DND-41 (cell line): ENCODE data around the gene PASK.

Experiments used
- EZH2 ChIP-seq: IDR thresholded peaks from 3 replicates; pipeline ENCODE4 v1.6.1; 2012; ENCODE audit warnings: borderline replicate concordance, low read depth, mild to moderate bottlenecking, moderate library complexity, low read length, inconsistent platforms; ENCODE audit not compliant: severe bottlenecking
- TF ChIP-seq, protein P1 (sequence below): IDR thresholded peaks from 2 replicates; pipeline ENCODE4 v1.5.1; 2012; ENCODE audit warnings: borderline replicate concordance, low read length, moderate library complexity, mild to moderate bottlenecking; ENCODE audit not compliant: poor library complexity, severe bottlenecking; ENCODE audit errors: extremely low read depth

DNA sequence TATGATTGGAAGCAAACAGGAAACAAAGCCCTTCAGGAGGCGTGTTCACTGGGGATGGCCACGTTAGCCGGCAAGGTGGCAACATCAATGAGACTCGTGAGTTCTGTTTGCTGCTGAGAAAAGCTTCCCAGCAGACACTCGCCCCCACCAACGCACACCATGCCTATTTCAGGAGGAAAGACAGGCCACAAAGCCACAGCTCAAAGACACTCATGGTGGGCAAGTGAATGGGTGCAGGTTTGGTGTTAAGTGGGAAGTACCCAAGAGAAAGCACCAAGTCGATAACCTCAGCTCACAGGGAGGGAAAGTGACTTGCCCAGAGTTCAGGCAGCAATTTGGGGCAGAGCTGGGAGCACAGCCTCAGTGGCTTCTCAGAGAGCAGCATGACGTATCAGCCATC lies 36.7 kb downstream of the PASK start:
- TF ChIP-seq, protein P1, sequence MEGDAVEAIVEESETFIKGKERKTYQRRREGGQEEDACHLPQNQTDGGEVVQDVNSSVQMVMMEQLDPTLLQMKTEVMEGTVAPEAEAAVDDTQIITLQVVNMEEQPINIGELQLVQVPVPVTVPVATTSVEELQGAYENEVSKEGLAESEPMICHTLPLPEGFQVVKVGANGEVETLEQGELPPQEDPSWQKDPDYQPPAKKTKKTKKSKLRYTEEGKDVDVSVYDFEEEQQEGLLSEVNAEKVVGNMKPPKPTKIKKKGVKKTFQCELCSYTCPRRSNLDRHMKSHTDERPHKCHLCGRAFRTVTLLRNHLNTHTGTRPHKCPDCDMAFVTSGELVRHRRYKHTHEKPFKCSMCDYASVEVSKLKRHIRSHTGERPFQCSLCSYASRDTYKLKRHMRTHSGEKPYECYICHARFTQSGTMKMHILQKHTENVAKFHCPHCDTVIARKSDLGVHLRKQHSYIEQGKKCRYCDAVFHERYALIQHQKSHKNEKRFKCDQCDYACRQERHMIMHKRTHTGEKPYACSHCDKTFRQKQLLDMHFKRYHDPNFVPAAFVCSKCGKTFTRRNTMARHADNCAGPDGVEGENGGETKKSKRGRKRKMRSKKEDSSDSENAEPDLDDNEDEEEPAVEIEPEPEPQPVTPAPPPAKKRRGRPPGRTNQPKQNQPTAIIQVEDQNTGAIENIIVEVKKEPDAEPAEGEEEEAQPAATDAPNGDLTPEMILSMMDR, result no peak
- TF ChIP-seq EZH2, result no peak
